Stimulated activated CD8-positive, alpha-beta memory T cell treated with anti-CD3 and anti-CD28 coated beads, Interleukin-12 subunit alpha, Interleukin-12 subunit beta, amount 100 ng/mL, for 4 hours (primary cell): ENCODE measurements around the gene CLTCL1.
"Not testable (repeated sequence)": the region's sequence is repeated elsewhere in the genome, so short reads cannot be mapped to it uniquely, and the experiment has no call there.

Experiments
- DNase-seq: peaks from one replicate; pipeline ENCODE4 v3.0.0-alpha.2; 2020; ENCODE audit warnings: low read depth

Gene CLTCL1

GRCh38 chr22:19175602-19176174 lies 115.8 kb downstream of the CLTCL1 start:
- DNase-seq = no peak

DNA sequence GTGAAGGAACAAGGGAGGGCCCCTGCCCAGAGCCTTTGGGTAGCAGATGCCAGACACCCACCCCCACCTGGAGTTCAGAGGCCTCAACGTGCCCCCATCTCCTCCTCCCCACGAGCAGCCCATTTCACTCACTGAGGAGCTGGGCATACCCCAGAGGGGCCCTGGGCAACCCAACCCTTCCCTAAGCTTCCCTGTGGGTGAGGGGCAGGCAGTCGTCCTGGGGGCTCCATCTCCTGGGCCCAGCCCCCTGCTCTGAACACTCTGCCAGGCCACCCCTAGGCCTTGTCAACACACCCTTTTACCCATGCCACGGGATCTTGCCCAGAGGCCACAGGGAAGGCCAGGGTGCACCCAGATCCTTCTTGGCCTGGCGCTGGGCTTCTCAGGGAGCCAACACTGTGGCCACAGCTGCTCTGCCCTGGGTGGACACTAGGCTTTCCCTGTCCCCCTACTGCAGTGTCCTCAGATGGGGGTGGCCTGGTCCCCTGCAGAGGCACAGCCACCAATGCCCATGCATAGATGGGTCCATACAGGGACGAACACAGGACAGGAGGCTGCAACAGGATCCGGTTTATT lies 116.4 kb downstream of the CLTCL1 start:
- no peak for DNase-seq

GRCh38 chr22:19174106-19175025 lies 117.2 kb downstream of the CLTCL1 start:
- no peak for DNase-seq

DNA sequence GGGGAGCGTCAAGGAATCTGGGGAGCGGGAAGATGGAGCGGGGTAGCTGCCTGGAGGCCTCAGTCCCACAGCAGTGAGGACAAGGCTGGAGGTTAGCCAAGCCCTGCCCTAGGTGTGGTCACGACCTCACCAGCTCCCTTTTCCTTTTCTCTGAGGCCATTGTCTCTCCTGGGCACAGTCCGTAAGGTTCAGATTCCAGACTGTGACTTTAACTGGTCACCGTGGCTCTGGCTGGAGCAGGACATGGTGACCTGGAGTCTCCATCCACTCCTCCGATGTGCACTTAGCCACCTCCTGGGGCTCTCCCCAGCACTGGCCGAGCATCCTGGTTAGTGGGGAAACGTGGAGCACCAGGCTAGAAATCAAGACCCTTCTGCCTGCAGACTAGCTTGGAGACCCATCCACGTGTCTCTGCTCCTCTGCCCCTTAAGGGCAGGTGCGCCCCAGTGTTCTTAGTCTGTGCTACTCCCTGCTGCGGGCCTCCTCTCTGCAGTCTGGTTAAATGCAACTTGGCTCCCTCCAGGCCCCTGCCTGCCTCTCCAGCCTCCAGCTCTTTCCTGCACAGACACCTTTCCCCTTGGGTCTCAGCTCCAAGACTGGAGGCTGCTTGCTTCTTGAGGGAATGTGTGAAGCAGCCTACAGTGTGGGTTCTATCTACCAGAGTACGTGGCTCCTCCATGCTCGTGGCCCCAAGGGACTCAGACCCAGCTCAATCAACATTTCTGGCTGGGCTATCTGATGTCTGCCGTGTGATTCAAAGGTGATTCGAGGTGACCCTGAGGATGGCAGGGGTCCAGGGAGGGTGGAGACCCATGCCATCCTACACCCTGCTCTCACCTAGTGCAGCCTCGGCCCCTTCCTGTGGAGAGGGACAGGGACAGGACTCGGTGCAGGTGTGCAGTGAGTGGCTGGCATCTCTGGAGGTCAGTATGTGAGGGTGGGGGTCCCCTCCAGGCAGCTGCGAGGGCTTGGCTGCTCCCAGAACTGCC lies 118.2 kb downstream of the CLTCL1 start:
- no peak for DNase-seq

DNA sequence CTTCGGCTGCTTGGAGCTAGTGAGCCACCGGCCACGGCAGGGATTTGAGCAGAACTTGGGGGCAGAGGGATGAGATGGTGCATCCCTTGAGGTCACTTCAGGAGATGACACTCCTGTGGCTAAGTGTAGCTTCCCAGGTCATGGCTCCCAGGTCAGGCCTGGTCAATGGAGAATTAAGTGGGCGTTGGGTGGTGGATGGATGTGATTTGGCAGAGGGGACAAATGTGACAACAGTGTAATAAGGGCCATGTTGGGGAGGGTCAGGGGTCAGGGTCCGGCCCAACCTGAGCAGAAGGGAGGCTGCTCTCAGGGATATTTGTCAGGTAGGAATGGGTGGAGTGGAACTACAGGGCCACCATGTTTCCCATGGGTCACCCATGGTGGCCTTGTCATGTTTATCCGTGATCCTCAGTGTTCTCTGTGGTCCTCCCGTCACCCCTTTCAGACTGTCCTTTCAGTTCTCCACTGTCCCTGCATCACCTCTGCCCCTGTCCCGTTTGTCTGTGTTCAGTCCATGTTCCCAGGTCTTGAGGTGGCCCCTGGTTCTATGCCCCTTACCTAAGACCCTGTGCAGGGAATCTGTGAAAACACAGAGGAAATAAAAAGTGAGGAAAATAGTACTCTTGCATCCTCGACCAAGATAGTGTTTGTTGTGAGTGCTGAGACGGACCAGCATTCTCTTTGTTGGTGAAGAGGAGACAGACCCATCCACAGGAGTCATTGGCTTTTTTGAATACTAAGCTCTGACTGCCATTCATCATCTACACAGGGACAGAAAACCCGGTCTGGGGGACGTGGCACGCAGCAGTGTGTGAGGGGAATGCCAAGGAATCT lies 119.1 kb downstream of the CLTCL1 start:
- DNase-seq = no peak

DNA sequence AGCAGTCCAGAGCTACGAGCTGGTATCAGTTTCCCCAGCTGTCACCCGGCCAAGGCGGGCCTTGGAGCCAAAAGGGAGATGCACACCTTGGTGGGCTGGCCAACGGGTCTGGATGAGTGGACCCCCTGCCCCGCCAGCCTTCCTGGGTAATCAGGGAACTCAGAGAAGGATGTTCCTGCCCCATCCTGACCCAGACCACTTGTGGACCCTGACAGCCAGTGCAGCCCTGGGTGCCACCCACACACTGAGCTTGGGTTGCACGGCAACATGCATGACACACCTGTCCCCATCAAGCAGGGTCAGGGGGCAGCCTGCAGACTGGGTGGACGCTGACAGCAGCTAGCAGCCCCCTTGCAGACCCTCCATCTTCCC lies 121.6 kb downstream of the CLTCL1 start:
- DNase-seq = no peak

GRCh38 chr22:19169002-19169946 lies 122.2 kb downstream of the CLTCL1 start:
- no peak for DNase-seq

- DNase-seq = no peak
Observed at GRCh38 chr22:19168088-19168890, 123.2 kb downstream of the CLTCL1 start.

DNA sequence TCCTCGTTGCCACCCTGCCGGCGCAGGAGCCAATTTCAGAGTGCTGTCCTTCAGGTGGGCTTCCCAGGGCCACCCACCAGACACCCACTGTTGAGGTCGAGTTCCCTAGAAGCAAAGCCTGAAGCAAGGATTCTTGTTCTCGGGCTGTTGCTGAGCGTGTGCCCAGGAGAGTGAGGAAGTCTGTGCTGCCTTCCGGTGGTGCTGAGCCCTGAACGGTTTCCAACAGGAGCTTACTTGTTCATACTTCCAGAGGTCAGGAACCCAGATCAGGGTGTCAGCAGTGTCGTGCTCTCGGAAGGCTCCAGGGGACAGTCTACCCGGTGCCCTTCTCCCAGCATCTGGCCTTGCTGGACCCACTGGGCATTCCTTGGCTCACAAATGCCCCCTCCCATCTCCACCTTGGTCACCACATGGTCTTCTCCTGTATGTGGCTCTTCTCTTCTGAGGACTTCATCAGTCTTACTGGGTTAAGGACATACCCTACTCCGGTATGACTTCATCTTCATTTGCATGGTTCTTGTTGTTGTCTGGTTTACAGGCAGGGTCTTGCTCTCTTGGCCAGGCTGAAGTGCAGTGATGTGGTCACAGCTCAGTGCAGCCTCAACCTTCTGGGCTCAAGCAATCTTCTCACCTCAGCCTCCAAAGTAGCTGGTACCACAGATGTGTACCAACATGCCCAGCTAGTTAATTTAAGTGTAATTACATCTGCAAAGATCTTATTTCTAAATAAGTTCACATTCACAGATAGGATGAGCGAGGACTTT lies 124.2 kb downstream of the CLTCL1 start:
- no peak for DNase-seq

DNA sequence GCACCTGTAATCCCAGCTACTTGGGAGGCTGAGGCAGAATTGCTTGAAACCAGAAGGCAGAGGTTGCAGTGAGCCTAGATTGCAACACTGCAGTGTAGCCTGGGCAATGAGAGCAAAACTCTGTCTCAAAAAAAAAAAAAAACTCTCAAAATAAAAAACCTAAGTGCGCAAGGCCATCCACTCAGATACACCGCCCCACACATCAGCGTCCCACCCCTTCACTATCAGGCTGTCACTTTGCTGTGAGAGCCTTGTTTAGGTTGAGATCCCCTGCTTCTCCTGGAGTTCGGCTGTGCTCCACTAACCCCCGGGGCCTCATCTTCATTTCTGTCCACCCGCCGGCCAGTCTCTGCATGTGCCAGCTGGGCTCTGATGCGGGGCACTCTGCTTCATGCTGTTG lies 125.1 kb downstream of the CLTCL1 start:
- no peak for DNase-seq

DNA sequence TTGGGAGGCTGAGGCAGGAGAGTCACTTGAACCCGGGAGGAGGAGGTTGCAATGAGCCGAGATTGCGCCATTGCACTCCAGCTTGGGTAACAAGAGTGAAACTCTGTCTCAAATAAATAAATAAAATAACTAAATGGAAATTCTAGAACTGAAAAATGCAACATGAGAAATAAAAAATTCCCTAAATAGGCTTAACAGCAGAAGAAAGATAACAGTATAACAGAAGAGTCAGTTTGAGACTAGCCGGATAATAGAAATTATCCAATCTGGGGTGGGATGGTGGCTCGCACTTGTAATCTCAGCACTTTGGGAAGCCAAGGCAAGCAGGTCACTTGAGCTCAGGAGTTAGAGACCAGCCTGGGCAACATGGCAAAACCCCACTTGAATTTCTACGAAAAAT lies 127.1 kb downstream of the CLTCL1 start:
- no peak for DNase-seq

DNA sequence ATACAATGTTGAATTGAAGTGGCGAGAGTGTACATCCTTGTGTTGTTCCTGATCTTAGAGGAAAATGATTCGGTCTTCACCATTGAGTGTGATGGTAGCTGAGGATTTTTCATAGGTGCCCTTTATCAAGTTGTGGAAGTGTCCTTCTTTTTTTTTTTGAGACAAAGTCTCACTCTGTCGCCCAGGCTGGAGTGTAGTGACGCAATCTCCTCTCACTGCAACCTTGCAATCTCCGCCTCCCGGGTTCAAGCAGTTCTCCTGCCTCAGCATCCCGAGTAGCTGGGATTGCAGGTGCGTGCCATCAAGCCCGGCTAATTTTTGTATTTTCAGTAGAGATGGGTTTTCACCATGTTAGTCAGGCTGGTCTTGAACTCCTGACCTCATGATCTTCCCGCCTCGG lies 132.9 kb downstream of the CLTCL1 start:
- not testable (repeated sequence) for DNase-seq

DNA sequence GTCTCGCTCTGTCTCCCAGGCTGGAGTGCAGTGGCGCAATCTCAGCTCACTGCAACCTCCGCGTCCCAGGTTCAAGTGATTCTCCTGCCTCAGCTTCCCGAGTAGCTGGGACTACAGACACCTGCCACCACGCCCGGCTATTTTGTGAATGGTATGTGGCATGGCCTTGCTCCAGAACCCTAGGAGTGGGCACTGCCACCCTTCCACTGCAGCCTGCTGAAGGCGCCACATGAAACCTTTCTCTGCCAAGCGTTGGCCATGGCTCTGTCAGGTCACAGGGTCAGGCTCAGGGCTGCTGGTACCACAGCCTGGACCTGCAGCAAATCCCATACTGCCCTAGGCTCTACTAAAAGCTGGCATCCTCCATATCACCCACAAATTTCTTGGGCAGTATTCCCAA lies 135.4 kb downstream of the CLTCL1 start:
- DNase-seq = not testable (repeated sequence)

DNA sequence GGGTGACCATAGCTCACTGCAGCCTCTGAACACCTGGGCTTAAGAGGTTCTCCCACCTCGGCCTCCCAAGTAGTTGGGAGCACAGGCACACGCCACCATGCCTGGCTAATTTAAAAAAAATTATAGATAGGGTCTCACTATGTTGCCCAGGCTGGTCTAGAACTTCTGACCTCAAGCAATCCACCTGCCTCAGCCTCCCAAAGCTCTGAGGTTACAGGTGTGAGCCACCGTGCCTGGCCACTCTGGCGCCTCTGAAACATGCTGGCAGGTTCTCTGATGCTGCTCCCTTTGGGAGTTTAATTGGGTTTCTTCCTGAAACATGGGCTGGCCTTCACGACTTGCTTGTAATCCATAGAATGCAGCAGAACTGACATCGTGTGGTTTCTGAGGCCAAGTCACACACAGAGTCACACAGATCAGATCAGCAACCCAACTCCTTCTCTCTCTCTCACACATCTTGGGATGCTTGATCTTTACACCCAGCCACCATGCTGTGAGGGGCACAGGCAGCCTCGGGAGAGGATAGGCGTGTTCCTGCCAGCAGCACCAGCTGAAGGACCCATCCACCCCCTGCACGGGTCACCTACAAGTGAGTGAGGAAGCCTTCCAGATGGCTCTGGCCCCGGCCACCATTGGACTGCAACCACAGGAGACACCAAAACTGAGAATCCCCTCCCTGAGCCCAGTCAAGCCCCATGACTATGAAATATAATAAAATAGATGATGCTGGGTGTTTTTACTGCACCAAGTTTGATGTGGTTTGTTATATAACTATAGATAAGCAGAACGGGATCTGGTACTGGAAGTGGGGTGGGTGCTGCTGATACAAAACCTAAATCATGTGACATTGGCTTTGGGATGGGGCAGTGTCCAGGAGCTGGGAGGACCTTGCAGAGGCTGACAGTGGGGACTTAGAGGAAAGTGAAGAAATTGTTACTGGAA lies 138.3 kb downstream of the CLTCL1 start:
- DNase-seq = no peak

GRCh38 chr22:19151329-19152191 lies 140.0 kb downstream of the CLTCL1 start:
- DNase-seq = no peak
